A673 (cell line): ENCODE results near the gene LRRC74A. TPM values are rescaled to one million over a fixed set of nuclear protein-coding genes. Genes with fewer than 3 reads are reported as not detected.
"Not testable (repeated sequence)": the region's sequence is repeated elsewhere in the genome, so short reads cannot be mapped to it uniquely, and the experiment has no call there.

Experiments used
- BruUV-seq: library from RNA; stranded (reverse); fragments of 400-500 nt; replicated peaks from 2 replicates; lab custom pipeline; 2021; lab: Mats Ljungman, UMichigan
- CTCF ChIA-PET: fragments of 300-600 bp; sonication (Branson Sonifier 250); formaldehyde crosslinking; loops from one replicate; lab custom pipeline; 2022; ENCODE audit warnings: antibody characterized with exemption; lab: Charles Lee
- POLR2A ChIA-PET: fragments of 300-600 bp; sonication (Branson Sonifier 250); formaldehyde crosslinking; loops from one replicate; lab custom pipeline; 2022; ENCODE audit warnings: antibody characterized with exemption; ENCODE audit not compliant: low non-redundant PET; lab: Charles Lee
- DNase-seq: peaks from one replicate; pipeline ENCODE4 v3.0.0-alpha.2; 2015; ENCODE audit warnings: low spot score
- H3K27ac ChIP-seq: fragments of 200-600 bp; sonication (generic); 2 replicates; pipeline ENCODE4 v1.5.1; 2016; ENCODE audit warnings: mixed run types, low read depth, mild to moderate bottlenecking, mixed read lengths, antibody characterized with exemption, low read length; ENCODE audit not compliant: poor library complexity, severe bottlenecking
- H3K27me3 ChIP-seq: fragments of 200-600 bp; sonication (generic); replicated peaks from 2 replicates; pipeline ENCODE4 v1.6.1; 2017; ENCODE audit warnings: mixed run types, low read depth, mild to moderate bottlenecking, mixed read lengths, antibody characterized with exemption, low read length; ENCODE audit not compliant: insufficient read depth, poor library complexity
- H3K36me3 ChIP-seq: fragments of 200-600 bp; sonication (generic); 2 replicates; pipeline ENCODE4 v1.6.1; 2016; ENCODE audit warnings: mixed run types, mild to moderate bottlenecking, mixed read lengths, antibody characterized with exemption, low read length; ENCODE audit not compliant: insufficient read depth, poor library complexity, severe bottlenecking
- H3K4me1 ChIP-seq: fragments of 200-600 bp; sonication (generic); 2 replicates; pipeline ENCODE4 v1.6.1; 2017; ENCODE audit warnings: mixed run types, mild to moderate bottlenecking, mixed read lengths, antibody characterized with exemption, low read length; ENCODE audit not compliant: insufficient read depth, poor library complexity, severe bottlenecking
- H3K4me3 ChIP-seq: fragments of 200-600 bp; sonication (generic); 2 replicates; pipeline ENCODE4 v1.5.1; 2016; ENCODE audit warnings: low read depth, mixed run types, mild to moderate bottlenecking, mixed read lengths, low read length; ENCODE audit not compliant: poor library complexity, severe bottlenecking
- H3K9me3 ChIP-seq: fragments of 200-600 bp; sonication (generic); 2 replicates; pipeline ENCODE4 v1.6.1; 2016; ENCODE audit warnings: mixed run types, low read depth, mild to moderate bottlenecking, mixed read lengths, antibody characterized with exemption, low read length; ENCODE audit not compliant: poor library complexity, severe bottlenecking
- EZH2 ChIP-seq: fragments of 200-600 bp; sonication (generic); IDR thresholded peaks from 2 replicates; pipeline ENCODE4 v1.6.1; 2017; ENCODE audit warnings: borderline replicate concordance, low read depth, mild to moderate bottlenecking, mixed read lengths, antibody characterized with exemption, low read length; ENCODE audit not compliant: poor library complexity, severe bottlenecking
- intact Hi-C: fragments of 100-400 bp; cut with micrococcal nuclease; formaldehyde crosslinking; loops from one replicate; pipeline ENCODE4 v1.10.0; 2022; ENCODE audit not compliant: unreplicated experiment
- total RNA-seq: library from RNA; stranded (reverse); gene quantifications from 2 replicates; pipeline ENCODE4 v1.2.3, GENCODE V29; 2021
- TF ChIP-seq, protein P1 (sequence below): fragments of 300-800, 200-600 bp; sonication (generic); conservative IDR thresholded peaks from 2 replicates; pipeline ENCODE4 v1.5.1; 2017; ENCODE audit warnings: low read depth, mild to moderate bottlenecking, antibody characterized with exemption, low read length, moderate library complexity, mixed read lengths

LRRC74A gene
- total RNA-seq, 1 experiment from 2014 or later = not detected

DNA sequence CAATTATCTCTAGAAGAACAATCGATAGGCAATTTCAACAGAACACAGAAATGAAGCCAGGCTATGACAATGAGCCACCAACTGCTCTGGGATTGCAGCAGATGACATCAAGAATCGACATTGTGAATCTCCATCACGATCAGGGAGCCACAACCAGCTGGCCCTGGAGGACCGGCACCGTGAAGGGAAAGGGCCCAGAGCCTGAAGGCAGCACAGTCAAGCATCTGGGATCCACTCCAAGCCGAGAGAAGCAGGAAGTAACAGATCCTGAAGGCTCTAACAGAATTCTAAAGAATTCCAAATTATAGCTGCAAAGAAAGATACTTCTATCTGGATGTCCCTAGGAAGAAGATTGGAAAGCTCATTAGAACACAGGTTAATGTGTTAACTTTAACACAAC, 61.0 kb downstream of the LRRC74A start:
- Histone ChIP-seq H3K4me3 (no peak overlapping the region), H3K27ac (no peak overlapping the region), H3K9me3 (peaks cover 2% of the 10 kb centered on the region), H3K36me3 (no peaks in the 10 kb centered on the region), H3K4me1 (no peaks in the 10 kb centered on the region), H3K27me3 (no peaks in the 10 kb centered on the region)
- POLR2A ChIA-PET = no interaction called here
- no peak for DNase-seq
- intact Hi-C loops = no loop called here
- CTCF ChIA-PET = interaction anchor here (0.6 to 0.7 kb wide), 2 partner anchors 183 to 237 kb away, joined by 3 read pairs; no protein-coding TSS in a partner anchor
- no TSS peak for BruUV-seq
- TF ChIP-seq EZH2 = no peak
- TF ChIP-seq, protein P1, sequence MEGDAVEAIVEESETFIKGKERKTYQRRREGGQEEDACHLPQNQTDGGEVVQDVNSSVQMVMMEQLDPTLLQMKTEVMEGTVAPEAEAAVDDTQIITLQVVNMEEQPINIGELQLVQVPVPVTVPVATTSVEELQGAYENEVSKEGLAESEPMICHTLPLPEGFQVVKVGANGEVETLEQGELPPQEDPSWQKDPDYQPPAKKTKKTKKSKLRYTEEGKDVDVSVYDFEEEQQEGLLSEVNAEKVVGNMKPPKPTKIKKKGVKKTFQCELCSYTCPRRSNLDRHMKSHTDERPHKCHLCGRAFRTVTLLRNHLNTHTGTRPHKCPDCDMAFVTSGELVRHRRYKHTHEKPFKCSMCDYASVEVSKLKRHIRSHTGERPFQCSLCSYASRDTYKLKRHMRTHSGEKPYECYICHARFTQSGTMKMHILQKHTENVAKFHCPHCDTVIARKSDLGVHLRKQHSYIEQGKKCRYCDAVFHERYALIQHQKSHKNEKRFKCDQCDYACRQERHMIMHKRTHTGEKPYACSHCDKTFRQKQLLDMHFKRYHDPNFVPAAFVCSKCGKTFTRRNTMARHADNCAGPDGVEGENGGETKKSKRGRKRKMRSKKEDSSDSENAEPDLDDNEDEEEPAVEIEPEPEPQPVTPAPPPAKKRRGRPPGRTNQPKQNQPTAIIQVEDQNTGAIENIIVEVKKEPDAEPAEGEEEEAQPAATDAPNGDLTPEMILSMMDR = no peak

DNA sequence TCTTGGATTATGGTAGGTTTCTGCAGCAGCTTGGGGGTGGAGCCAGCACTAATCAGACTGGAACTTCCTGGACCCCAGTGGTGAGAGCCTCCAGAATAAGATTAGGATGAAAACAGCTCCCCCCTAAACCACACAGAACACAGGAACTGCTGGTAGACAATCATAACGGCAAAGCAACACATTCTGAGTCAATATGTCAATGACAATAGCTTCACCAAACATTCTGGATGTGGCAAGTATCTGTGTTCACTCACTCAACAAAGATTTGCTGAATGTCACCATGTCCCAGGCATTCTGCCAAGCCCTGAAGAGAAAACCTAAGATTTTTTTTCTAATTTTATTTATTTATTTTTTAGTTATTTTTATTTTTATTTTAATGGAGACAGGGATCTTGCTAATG, 65.2 kb downstream of the LRRC74A start:
- no peak overlapping the region for H3K4me3 ChIP-seq
- no peaks in the 10 kb centered on the region for H3K4me1 ChIP-seq
- POLR2A ChIA-PET = interaction anchor here (0.6 kb wide), 1 partner anchor 12 kb away, joined by 3 read pairs; no protein-coding TSS in a partner anchor
- H3K9me3 ChIP-seq = peaks cover 9% of the 10 kb centered on the region
- H3K27me3 ChIP-seq = no peaks in the 10 kb centered on the region
- no TSS peak for BruUV-seq
- no peak for DNase-seq
- no peak overlapping the region for H3K27ac ChIP-seq
- H3K36me3 ChIP-seq = no peaks in the 10 kb centered on the region
- CTCF ChIA-PET = no interaction called here
- intact Hi-C loops = no loop called here
- no peak for TF ChIP-seq EZH2
- TF ChIP-seq, protein P1 = no peak

DNA sequence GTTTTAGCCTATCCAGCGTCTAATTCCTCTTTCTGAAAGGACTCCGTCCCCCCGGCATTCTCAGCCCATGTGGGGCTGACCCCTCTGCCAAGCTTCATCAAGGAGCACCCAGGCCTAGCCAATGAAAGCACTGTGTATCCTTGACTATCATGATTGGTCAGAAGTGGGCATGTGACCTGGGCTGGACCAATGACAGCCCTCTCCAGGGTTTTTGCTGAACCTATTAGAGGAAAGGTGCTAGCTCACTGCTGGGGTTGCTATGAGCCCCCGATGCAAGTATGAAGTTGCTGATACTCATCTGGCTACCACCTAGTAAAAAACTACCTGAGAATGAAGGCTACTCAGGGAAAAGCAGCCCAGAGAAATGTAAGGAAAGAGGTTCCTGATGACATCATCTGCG, 68.1 kb downstream of the LRRC74A start:
- Histone ChIP-seq H3K4me3 (no peak overlapping the region), H3K4me1 (no peaks in the 10 kb centered on the region), H3K9me3 (peaks cover 9% of the 10 kb centered on the region), H3K27me3 (no peaks in the 10 kb centered on the region), H3K36me3 (no peaks in the 10 kb centered on the region), H3K27ac (no peak overlapping the region)
- intact Hi-C loops = no loop called here
- no peak for TF ChIP-seq EZH2
- TF ChIP-seq, protein P1 = no peak
- no TSS peak for BruUV-seq
- DNase-seq = no peak
- ChIA-PET POLR2A (no interaction called here), CTCF (interaction anchor here (0.6 kb wide), 1 partner anchor 427 kb away, joined by 6 read pairs; the partner anchor contains the start of genes GSTZ1 and POMT2)

DNA sequence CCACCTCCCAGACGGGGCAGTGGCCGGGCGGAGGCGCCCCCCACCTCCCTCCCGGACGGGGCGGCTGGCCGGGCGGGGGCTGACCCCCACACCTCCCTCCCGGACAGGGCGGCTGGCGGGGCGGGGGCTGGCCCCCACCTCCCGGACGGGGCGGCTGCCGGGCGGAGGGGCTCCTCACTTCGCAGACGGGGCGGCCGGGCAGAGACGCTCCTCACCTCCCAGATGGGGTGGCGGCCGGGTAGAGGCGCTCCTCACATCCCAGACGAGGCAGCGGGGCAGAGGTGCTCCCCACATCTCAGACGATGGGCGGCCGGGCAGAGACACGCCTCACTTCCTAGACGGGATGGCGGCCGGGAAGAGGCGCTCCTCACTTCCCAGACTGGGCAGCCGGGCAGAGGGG, 71.8 kb downstream of the LRRC74A start:
- H3K4me3 ChIP-seq, H3K27me3 ChIP-seq, H3K27ac ChIP-seq, DNase-seq, intact Hi-C loops, CTCF ChIA-PET, H3K4me1 ChIP-seq, POLR2A ChIA-PET, H3K36me3 ChIP-seq, H3K9me3 ChIP-seq, BruUV-seq: not testable (repeated sequence)
